Measurements from ENCODE around the gene MAP2K3.

DNA sequence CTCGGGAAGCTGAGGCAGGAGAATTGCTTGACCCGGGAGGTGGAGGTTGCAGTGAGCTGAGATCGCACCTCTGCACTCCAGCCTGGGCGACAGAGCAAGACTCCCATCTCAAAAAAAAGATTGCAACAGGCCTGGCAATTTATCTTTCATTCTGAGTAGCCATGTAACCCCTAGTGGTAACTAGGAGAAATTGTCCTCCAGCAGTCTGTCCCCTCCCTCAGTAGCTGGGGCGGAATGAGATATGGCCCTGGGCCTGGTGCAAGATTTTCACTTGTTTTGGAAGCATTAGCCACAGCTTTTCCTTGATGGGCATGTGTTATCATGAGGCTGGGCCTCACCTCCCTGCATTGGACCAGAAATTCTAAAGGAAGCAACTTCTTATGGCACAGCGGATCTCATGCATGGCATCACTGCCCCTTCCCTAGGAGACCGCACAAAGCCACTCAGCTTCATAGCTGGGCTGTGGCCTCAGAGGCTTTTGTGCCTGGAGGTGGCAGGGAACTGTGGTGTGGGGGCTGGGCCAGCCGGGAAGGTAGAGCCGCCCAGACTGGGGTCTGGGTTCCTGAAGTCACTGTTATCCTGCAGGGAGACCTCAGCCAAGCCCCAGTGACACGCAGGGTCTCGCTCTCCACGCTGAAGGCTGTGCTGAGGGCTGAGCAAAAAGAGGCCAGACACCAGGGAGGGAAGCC is 44.7 kb upstream of the MAP2K3 start:
- no peak for TF ChIP-seq POLR2AphosphoS5 (IDR thresholded peaks at IDR 0.05; ENCODE audit: low read depth, low read length)
- no peak for TF ChIP-seq SPI1 (IDR thresholded peaks at IDR 0.05; ENCODE audit: low read depth, low read length)
- TF ChIP-seq POLR2A (IDR thresholded peaks at IDR 0.05; ENCODE audit: low read depth, low read length), result no peak

Data from GM12891 (cell line).